Peyer's patch (tissue), 4 donors: ENCODE measurements around the gene TLK1. TPM values are rescaled to one million over a fixed set of nuclear protein-coding genes. Genes with fewer than 3 reads are reported as not detected.

Experiments
- DNase-seq, 3 donors: peaks; one replicate each; pipeline ENCODE4 v3.0.0-alpha.2; 2017 to 2019
- H3K27ac ChIP-seq, 4 donors: fragments of 200-600 bp; sonication (generic); one replicate each; pipeline ENCODE4 v1.5.1; 2016 to 2019
- H3K27me3 ChIP-seq, 2 donors: fragments of 200-600 bp; sonication (generic); one replicate each; pipeline ENCODE4 v1.5.1; 2019
- H3K36me3 ChIP-seq, 3 donors: fragments of 200-600 bp; sonication (generic); one replicate each; pipeline ENCODE4 v1.5.1; 2016 to 2019
- H3K4me1 ChIP-seq, 4 donors: fragments of 200-600 bp; sonication (generic); one replicate each; pipeline ENCODE4 v1.5.1; 2016 to 2019
- H3K4me3 ChIP-seq, 4 donors: fragments of 200-600 bp; sonication (generic); 1 replicate in 3 of 4; 2 replicates in 1 of 4; pipeline ENCODE4 v1.5.1; 2016 to 2019; ENCODE audit warnings: mild to moderate bottlenecking in 1 of 4
- H3K9me3 ChIP-seq, 4 donors: fragments of 200-600 bp; sonication (generic); one replicate each; pipeline ENCODE4 v1.5.1; 2016 to 2019; ENCODE audit warnings: mild to moderate bottlenecking in 1 of 4
- CTCF ChIP-seq, 6 experiments: fragments of 450-650 bp in 4 of 6; fragments of 200-600 bp in 2 of 6; sonication (generic) in 1 of 6; IDR thresholded peaks; one replicate each; pipeline ENCODE4 v1.5.1; 2017 to 2019; ENCODE audit warnings: antibody characterized with exemption in 6 of 6, mild to moderate bottlenecking in 3 of 6, moderate library complexity in 1 of 6
- POLR2A ChIP-seq, 2 donors: fragments of 450-650 bp; IDR thresholded peaks; one replicate each; pipeline ENCODE4 v1.5.1; 2017; ENCODE audit warnings: antibody characterized with exemption in 2 of 2, mild to moderate bottlenecking in 2 of 2, moderate library complexity in 2 of 2
- total RNA-seq, 4 donors: library from RNA; depleted of rRNA; stranded (reverse); fragments of >200 nt; gene quantifications; one replicate each; pipeline ENCODE4 v1.1.0, GENCODE V29; 2016

TLK1 gene
- total RNA-seq, 4 donors from 2014 or later = 26.4 to 99.0 (median 45.0) TPM

GRCh38 chr2:170950221-170950761 is 210.4 kb downstream of the TLK1 start:
- Histone ChIP-seq H3K9me3 (no peaks in the 10 kb centered on the region), H3K27me3 (no peaks in the 10 kb centered on the region), H3K4me1 (no peaks in the 10 kb centered on the region), H3K27ac (no peak overlapping the region), H3K36me3 (peaks cover 0 to 60% (median 0%) of the 10 kb centered on the region in 3 donors), H3K4me3 (no peak overlapping the region)
- DNase-seq = no peak
- TF ChIP-seq POLR2A (IDR thresholded peaks at IDR 0.05) = no peak
- TF ChIP-seq CTCF (IDR thresholded peaks at IDR 0.05) = no peak

GRCh38 chr2:170949415-170949814 is 211.3 kb downstream of the TLK1 start:
- no peaks in the 10 kb centered on the region for H3K4me1 ChIP-seq
- TF ChIP-seq POLR2A (IDR thresholded peaks at IDR 0.05) = no peak
- TF ChIP-seq CTCF (IDR thresholded peaks at IDR 0.05) = no peak
- no peak for DNase-seq
- no peaks in the 10 kb centered on the region for H3K27me3 ChIP-seq
- H3K4me3 ChIP-seq = no peak overlapping the region
- H3K27ac ChIP-seq = no peak overlapping the region
- H3K9me3 ChIP-seq = no peaks in the 10 kb centered on the region
- peaks cover 0 to 51% (median 0%) of the 10 kb centered on the region in 3 donors for H3K36me3 ChIP-seq

- TF ChIP-seq POLR2A (IDR thresholded peaks at IDR 0.05) (no peak), CTCF (IDR thresholded peaks at IDR 0.05) (no peak)
- H3K4me1 ChIP-seq = no peaks in the 10 kb centered on the region
- no peak for DNase-seq
- no peak overlapping the region for H3K4me3 ChIP-seq
- peaks cover 0 to 3% (median 0%) of the 10 kb centered on the region in 3 donors for H3K36me3 ChIP-seq
- H3K27me3 ChIP-seq = no peaks in the 10 kb centered on the region
- H3K9me3 ChIP-seq = no peaks in the 10 kb centered on the region
- no peak overlapping the region for H3K27ac ChIP-seq
Measured at GRCh38 chr2:170944545-170944944, 216.1 kb downstream of the TLK1 start.

GRCh38 chr2:170943596-170943995 is 217.1 kb downstream of the TLK1 start:
- no peaks in the 10 kb centered on the region for H3K27me3 ChIP-seq
- no peak overlapping the region for H3K4me3 ChIP-seq
- no peaks in the 10 kb centered on the region for H3K4me1 ChIP-seq
- no peaks in the 10 kb centered on the region for H3K9me3 ChIP-seq
- H3K27ac ChIP-seq = no peak overlapping the region
- no peak for DNase-seq
- H3K36me3 ChIP-seq = no peaks in the 10 kb centered on the region
- TF ChIP-seq CTCF (IDR thresholded peaks at IDR 0.05) (no peak), POLR2A (IDR thresholded peaks at IDR 0.05) (no peak)

- Histone ChIP-seq H3K27ac (no peak overlapping the region), H3K4me3 (no peak overlapping the region), H3K36me3 (no peaks in the 10 kb centered on the region), H3K27me3 (no peaks in the 10 kb centered on the region), H3K9me3 (no peaks in the 10 kb centered on the region), H3K4me1 (no peaks in the 10 kb centered on the region)
- TF ChIP-seq CTCF (IDR thresholded peaks at IDR 0.05) (no peak), POLR2A (IDR thresholded peaks at IDR 0.05) (no peak)
- DNase-seq = no peak
Measured at GRCh38 chr2:170943041-170943440, 217.7 kb downstream of the TLK1 start.

- DNase-seq = no peak
- no peaks in the 10 kb centered on the region for H3K9me3 ChIP-seq
- peaks cover 0 to 3% (median 0%) of the 10 kb centered on the region in 3 donors for H3K36me3 ChIP-seq
- H3K27me3 ChIP-seq = no peaks in the 10 kb centered on the region
- TF ChIP-seq POLR2A (IDR thresholded peaks at IDR 0.05) (no peak), CTCF (IDR thresholded peaks at IDR 0.05) (no peak)
- no peak overlapping the region for H3K27ac ChIP-seq
- H3K4me3 ChIP-seq = no peak overlapping the region
- H3K4me1 ChIP-seq = no peaks in the 10 kb centered on the region
Measured at GRCh38 chr2:170942615-170943014, 218.1 kb downstream of the TLK1 start.
